Stimulated activated CD8-positive, alpha-beta memory T cell treated with anti-CD3 and anti-CD28 coated beads, Interleukin-12 subunit alpha, Interleukin-12 subunit beta, amount 100 ng/mL, for 24 hours (primary cell): Measurements from ENCODE around the gene POLRMT.
"Not testable (repeated sequence)": the region's sequence is repeated elsewhere in the genome, so short reads cannot be mapped to it uniquely, and the experiment has no call there.

Experiments
- DNase-seq: peaks from one replicate; pipeline ENCODE4 v3.0.0-alpha.2; 2020; ENCODE audit errors: extremely low read depth

Gene POLRMT

GRCh38 chr19:628168-628567, 5.2 kb downstream of the POLRMT start:
- no peak for DNase-seq

GRCh38 chr19:626566-626965, 6.8 kb downstream of the POLRMT start:
- DNase-seq, result not testable (repeated sequence)

- no peak for DNase-seq
These were observed 8.1 kb downstream of the POLRMT start for GRCh38 chr19:625257-625656.

GRCh38 chr19:624433-625109, 8.8 kb downstream of the POLRMT start:
- DNase-seq, result no peak

- no peak for DNase-seq
These were observed 9.4 kb downstream of the POLRMT start for GRCh38 chr19:623974-624373.

- no peak for DNase-seq
These were observed 10.0 kb downstream of the POLRMT start for GRCh38 chr19:623175-623916.

GRCh38 chr19:622666-623065, 10.7 kb downstream of the POLRMT start:
- DNase-seq, result no peak

- no peak for DNase-seq
These were observed 11.5 kb downstream of the POLRMT start for GRCh38 chr19:621819-622218.

- not testable (repeated sequence) for DNase-seq
These were observed 12.1 kb downstream of the POLRMT start for GRCh38 chr19:621191-621590.

- no peak for DNase-seq
These were observed 13.0 kb downstream of the POLRMT start for GRCh38 chr19:620166-620862.

- DNase-seq, result no peak
These were observed 13.9 kb downstream of the POLRMT start for GRCh38 chr19:619286-620002.

GRCh38 chr19:618674-619285, 14.6 kb downstream of the POLRMT start:
- DNase-seq, result no peak

GRCh38 chr19:618247-618619, 15.1 kb downstream of the POLRMT start:
- DNase-seq, result no peak

- no peak for DNase-seq
These were observed 15.6 kb downstream of the POLRMT start for GRCh38 chr19:617551-618246.

GRCh38 chr19:616747-617526, 16.4 kb downstream of the POLRMT start:
- no peak for DNase-seq

GRCh38 chr19:616062-616700, 17.2 kb downstream of the POLRMT start:
- DNase-seq, result no peak

- DNase-seq, result no peak
These were observed 17.7 kb downstream of the POLRMT start for GRCh38 chr19:615619-616018.

GRCh38 chr19:613732-614567, 19.4 kb downstream of the POLRMT start:
- no peak for DNase-seq

- no peak for DNase-seq
These were observed 20.4 kb downstream of the POLRMT start for GRCh38 chr19:612941-613340.
